AG09309 (cell line): ENCODE results near the gene RSBN1L.

Experiments used
- DNase-seq: peaks from one replicate; pipeline ENCODE4 v3.0.0-alpha.2; 2010; ENCODE audit warnings: low read depth
- H3K4me3 ChIP-seq: 2 replicates; pipeline ENCODE4 v1.5.1; 2011; ENCODE audit warnings: mild to moderate bottlenecking, low read depth, low read length, moderate library complexity; ENCODE audit not compliant: control insufficient read depth
- CTCF ChIP-seq: IDR thresholded peaks from 2 replicates; pipeline ENCODE4 v1.5.1; 2011; ENCODE audit warnings: mild to moderate bottlenecking, low read depth, low read length, inconsistent platforms; ENCODE audit not compliant: insufficient read depth, control insufficient read depth; ENCODE audit errors: missing control alignments

The RSBN1L gene

GRCh38 chr7:77667459-77668086 lies 28.7 kb upstream of the RSBN1L start:
- H3K4me3 ChIP-seq: no peak overlapping the region
- TF ChIP-seq CTCF: no peak
- no peak for DNase-seq

- no peak overlapping the region for H3K4me3 ChIP-seq
- DNase-seq: no peak
- no peak for TF ChIP-seq CTCF
Measured at GRCh38 chr7:77674878-77675277, 21.4 kb upstream of the RSBN1L start.

DNA sequence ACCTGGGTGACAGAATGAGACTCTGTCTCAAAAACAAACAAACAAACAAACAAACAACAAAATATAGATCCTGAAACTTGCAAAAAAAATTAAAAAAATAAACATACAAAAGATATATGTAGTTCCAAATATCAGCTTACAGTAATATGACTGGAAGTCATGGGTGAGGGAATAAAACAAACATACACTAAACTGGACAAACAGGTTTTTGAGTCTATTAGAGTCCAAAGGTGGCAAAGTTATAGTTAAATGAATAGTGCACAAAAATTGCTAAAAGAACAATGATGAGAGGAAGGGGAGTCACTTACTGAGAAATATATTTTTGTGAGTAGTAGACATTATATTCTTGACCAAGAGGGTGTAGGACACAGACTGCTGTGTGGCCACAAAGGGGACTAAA lies 16.7 kb upstream of the RSBN1L start:
- DNase-seq: no peak
- no peak for TF ChIP-seq CTCF
- no peak overlapping the region for H3K4me3 ChIP-seq

- no peak for TF ChIP-seq CTCF
- no peak overlapping the region for H3K4me3 ChIP-seq
- no peak for DNase-seq
Measured at GRCh38 chr7:77680266-77680665, 16.0 kb upstream of the RSBN1L start.

DNA sequence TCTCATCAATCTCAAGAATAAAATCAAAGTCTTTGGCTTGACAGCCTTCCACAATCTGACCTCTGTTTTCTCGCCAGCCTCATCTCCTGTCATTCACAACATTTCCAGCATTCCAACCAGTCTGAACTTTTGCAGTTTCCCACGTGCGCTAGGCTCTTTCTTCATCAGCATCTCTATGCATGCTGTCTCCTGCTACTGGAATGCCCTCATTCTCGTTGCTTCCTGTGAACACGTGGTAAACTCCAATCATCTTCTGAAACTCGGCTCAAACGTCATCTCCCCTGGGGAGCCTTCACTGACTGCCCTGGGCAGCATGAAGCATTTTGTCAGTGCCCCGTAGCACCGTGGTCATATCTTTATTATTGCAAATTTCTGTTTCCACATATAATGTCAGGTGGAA lies 12.2 kb upstream of the RSBN1L start:
- DNase-seq: peak; percentile 38
- no peak for TF ChIP-seq CTCF
- no peak overlapping the region for H3K4me3 ChIP-seq

DNA sequence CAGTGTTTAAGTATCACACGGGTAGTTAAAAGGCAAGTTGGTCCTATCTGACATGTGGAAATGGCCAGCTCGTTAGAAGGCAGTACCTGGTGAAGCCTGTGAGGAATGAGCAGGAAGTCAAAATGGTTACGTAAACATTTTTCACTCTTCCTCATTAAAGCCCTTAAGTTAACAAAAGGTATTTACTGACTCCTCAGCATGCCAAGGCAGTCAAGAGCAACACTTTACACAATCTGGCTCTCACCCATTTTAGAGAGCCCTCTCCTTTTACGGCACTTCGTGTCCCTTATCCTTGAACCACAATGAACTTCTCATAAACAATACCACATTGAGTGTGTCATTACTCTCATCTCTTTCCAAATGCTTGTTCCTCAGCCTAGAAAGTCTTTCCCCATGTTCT lies 11.0 kb upstream of the RSBN1L start:
- H3K4me3 ChIP-seq: no peak overlapping the region
- no peak for TF ChIP-seq CTCF
- peak; percentile 44 for DNase-seq
